WTC11 (cell line): ENCODE measurements around the gene IRF2. TPM values are rescaled to one million over a fixed set of nuclear protein-coding genes. Genes with fewer than 3 reads are reported as not detected.

Experiments used
- CREM ChIP-seq: sonication (generic); formaldehyde crosslinking; IDR thresholded peaks from 2 replicates; pipeline ENCODE4 v1.8.1; 2022; ENCODE audit warnings: mild to moderate bottlenecking, missing genetic modification reagents, moderate library complexity
- E2F1 ChIP-seq: sonication (generic); formaldehyde crosslinking; IDR thresholded peaks from 2 replicates; pipeline ENCODE4 v1.8.0; 2022; ENCODE audit warnings: mild to moderate bottlenecking, missing genetic modification reagents
- E2F4 ChIP-seq: sonication (generic); formaldehyde crosslinking; IDR thresholded peaks from 2 replicates; pipeline ENCODE4 v1.8.1; 2022; ENCODE audit warnings: low read depth, mild to moderate bottlenecking, moderate library complexity, missing genetic modification reagents, borderline replicate concordance
- ELF4 ChIP-seq: sonication (generic); formaldehyde crosslinking; IDR thresholded peaks from 2 replicates; pipeline ENCODE4 v1.8.1; 2022; ENCODE audit warnings: low read depth, mild to moderate bottlenecking, moderate library complexity, missing genetic modification reagents
- ESRRA ChIP-seq: sonication (generic); formaldehyde crosslinking; IDR thresholded peaks from 2 replicates; pipeline ENCODE4 v1.8.1; 2022; ENCODE audit warnings: mild to moderate bottlenecking, missing genetic modification reagents, borderline replicate concordance
- ETV6 ChIP-seq: sonication (generic); formaldehyde crosslinking; IDR thresholded peaks from 2 replicates; pipeline ENCODE4 v1.8.1; 2022; ENCODE audit warnings: mild to moderate bottlenecking, missing genetic modification reagents
- FOXJ3 ChIP-seq: sonication (generic); formaldehyde crosslinking; IDR thresholded peaks from 2 replicates; pipeline ENCODE4 v1.9.0; 2021; ENCODE audit warnings: missing genetic modification reagents, mild to moderate bottlenecking, borderline replicate concordance
- FOXP1 ChIP-seq: sonication (generic); formaldehyde crosslinking; IDR thresholded peaks from 2 replicates; pipeline ENCODE4 v1.8.0; 2022; ENCODE audit warnings: missing genetic modification reagents, mild to moderate bottlenecking, moderate library complexity, borderline replicate concordance
- GRHL2 ChIP-seq: fragments of 250-450 bp; sonication (Bioruptor Pico); IDR thresholded peaks from 2 replicates; pipeline ENCODE4 v1.8.0; 2022; ENCODE audit warnings: mild to moderate bottlenecking, moderate library complexity; ENCODE audit not compliant: insufficient replicate concordance, severe bottlenecking
- HMGXB4 ChIP-seq: sonication (generic); formaldehyde crosslinking; IDR thresholded peaks from 2 replicates; pipeline ENCODE4 v1.8.1; 2023; ENCODE audit warnings: mild to moderate bottlenecking, moderate library complexity, missing genetic modification reagents
- IRF1 ChIP-seq: sonication (generic); formaldehyde crosslinking; IDR thresholded peaks from 2 replicates; pipeline ENCODE4 v1.8.0; 2023; ENCODE audit warnings: missing genetic modification reagents
- MLX ChIP-seq: sonication (generic); formaldehyde crosslinking; IDR thresholded peaks from 2 replicates; pipeline ENCODE4 v1.8.1; 2023; ENCODE audit warnings: mild to moderate bottlenecking, missing genetic modification reagents, moderate library complexity
- MYBL2 ChIP-seq: sonication (generic); formaldehyde crosslinking; IDR thresholded peaks from 2 replicates; pipeline ENCODE4 v1.8.1; 2023; ENCODE audit warnings: mild to moderate bottlenecking, moderate library complexity, missing genetic modification reagents
- NFATC4 ChIP-seq: fragments of 250-450 bp; sonication (Bioruptor Pico); IDR thresholded peaks from 2 replicates; pipeline ENCODE4 v1.9.0; 2021; ENCODE audit warnings: mild to moderate bottlenecking
- NR1H2 ChIP-seq: sonication (generic); formaldehyde crosslinking; IDR thresholded peaks from 2 replicates; pipeline ENCODE4 v1.9.0; 2021; ENCODE audit warnings: mild to moderate bottlenecking, moderate library complexity, missing genetic modification reagents
- NR3C1 ChIP-seq: sonication (generic); formaldehyde crosslinking; conservative IDR thresholded peaks from 2 replicates; pipeline ENCODE4 v1.8.1; 2023; ENCODE audit warnings: low read depth, mild to moderate bottlenecking, missing genetic modification reagents
- OVOL2 ChIP-seq: fragments of 250-450 bp; sonication (Bioruptor Pico); IDR thresholded peaks from 2 replicates; pipeline ENCODE4 v1.9.0; 2021; ENCODE audit warnings: mild to moderate bottlenecking, borderline replicate concordance
- PRRX2 ChIP-seq: fragments of 250-450 bp; sonication (Bioruptor Pico); IDR thresholded peaks from 2 replicates; pipeline ENCODE4 v1.8.0; 2021; ENCODE audit warnings: mild to moderate bottlenecking
- RORB ChIP-seq: fragments of 250-450 bp; sonication (Bioruptor Pico); IDR thresholded peaks from 2 replicates; pipeline ENCODE4 v1.9.0; 2021; ENCODE audit warnings: mild to moderate bottlenecking
- SMAD3 ChIP-seq: sonication (generic); formaldehyde crosslinking; IDR thresholded peaks from 2 replicates; pipeline ENCODE4 v1.8.0; 2022; ENCODE audit warnings: missing genetic modification reagents, mild to moderate bottlenecking, borderline replicate concordance
- SMAD4 ChIP-seq: sonication (generic); formaldehyde crosslinking; IDR thresholded peaks from 2 replicates; pipeline ENCODE4 v1.8.0; 2022; ENCODE audit warnings: mild to moderate bottlenecking, missing genetic modification reagents
- USF2 ChIP-seq: sonication (generic); formaldehyde crosslinking; IDR thresholded peaks from 2 replicates; pipeline ENCODE4 v1.8.1; 2023; ENCODE audit warnings: mild to moderate bottlenecking, missing genetic modification reagents, moderate library complexity
- ZBTB21 ChIP-seq: sonication (generic); formaldehyde crosslinking; IDR thresholded peaks from 2 replicates; pipeline ENCODE4 v1.8.1; 2023; ENCODE audit warnings: mild to moderate bottlenecking, missing genetic modification reagents, borderline replicate concordance
- ZNF121 ChIP-seq: sonication (generic); formaldehyde crosslinking; IDR thresholded peaks from 2 replicates; pipeline ENCODE4 v1.8.0; 2023; ENCODE audit warnings: missing genetic modification reagents
- ZNF138 ChIP-seq: sonication (generic); formaldehyde crosslinking; conservative IDR thresholded peaks from 2 replicates; pipeline ENCODE4 v1.8.1; 2022; ENCODE audit warnings: mild to moderate bottlenecking, moderate library complexity, missing genetic modification reagents
- ZNF219 ChIP-seq: sonication (generic); formaldehyde crosslinking; IDR thresholded peaks from 2 replicates; pipeline ENCODE4 v1.8.0; 2023; ENCODE audit warnings: missing genetic modification reagents, mild to moderate bottlenecking, borderline replicate concordance
- ZNF232 ChIP-seq: sonication (generic); formaldehyde crosslinking; IDR thresholded peaks from 2 replicates; pipeline ENCODE4 v1.8.0; 2022; ENCODE audit warnings: mild to moderate bottlenecking, missing genetic modification reagents
- ZNF317 ChIP-seq: sonication (generic); formaldehyde crosslinking; IDR thresholded peaks from 2 replicates; pipeline ENCODE4 v1.8.1; 2023; ENCODE audit warnings: low read depth, mild to moderate bottlenecking, moderate library complexity, missing genetic modification reagents, borderline replicate concordance
- total RNA-seq: library from RNA; stranded (reverse); gene quantifications from 3 replicates; pipeline ENCODE4 v1.2.3, GENCODE V29; 2021
- TF ChIP-seq, protein P1 (sequence below): sonication (generic); formaldehyde crosslinking; IDR thresholded peaks from 2 replicates; pipeline ENCODE4 v1.8.1; 2022; ENCODE audit warnings: mild to moderate bottlenecking, missing genetic modification reagents, moderate library complexity, borderline replicate concordance
- TF ChIP-seq, protein P2 (sequence below): sonication (generic); formaldehyde crosslinking; IDR thresholded peaks from 2 replicates; pipeline ENCODE4 v1.8.0; 2022; ENCODE audit warnings: mild to moderate bottlenecking, missing genetic modification reagents

Gene IRF2
- total RNA-seq, 1 experiment from 2014 or later: 11.8 TPM

DNA sequence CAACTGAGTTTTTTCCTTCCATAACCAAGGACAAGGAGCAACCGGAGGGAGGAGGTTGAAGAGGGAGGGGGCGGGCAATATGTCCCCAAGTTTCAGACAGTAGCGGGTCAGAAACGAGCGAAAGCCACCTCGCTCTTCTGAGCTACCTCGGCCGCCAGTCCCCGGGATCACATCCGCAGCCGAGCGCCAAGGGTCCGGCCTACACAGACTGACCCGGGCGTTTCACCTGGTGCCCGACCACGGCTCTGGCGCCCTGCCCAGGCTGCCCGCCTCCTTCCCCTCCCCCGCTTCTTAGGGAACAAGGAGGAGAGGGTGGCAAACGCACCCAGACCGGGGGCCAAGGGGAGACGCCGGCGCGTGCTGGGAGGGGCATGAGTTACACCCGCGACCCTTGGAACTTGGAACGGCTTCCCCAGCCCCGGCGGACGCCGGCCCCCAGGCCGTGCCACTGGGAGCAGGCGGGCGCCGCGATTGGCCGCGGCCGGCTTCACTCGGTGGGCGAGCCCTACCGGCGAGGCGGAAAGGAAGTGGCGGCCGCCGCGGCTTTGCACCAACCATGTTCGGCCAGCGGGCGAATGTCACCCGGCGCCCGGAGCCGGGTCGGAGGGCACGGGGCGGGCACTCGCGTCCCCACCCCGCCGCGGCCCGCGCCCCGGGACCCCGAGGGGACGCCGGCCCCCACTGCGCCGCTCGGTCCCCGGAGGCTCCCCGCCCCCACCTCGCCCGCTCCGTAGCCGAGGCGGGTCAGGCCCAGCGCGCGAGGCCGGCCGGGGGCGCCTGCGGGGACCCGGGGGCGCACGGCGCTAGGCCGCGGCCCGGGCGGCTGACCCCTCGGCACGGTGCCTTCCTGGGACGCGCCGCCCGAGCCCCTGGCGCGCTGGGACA lies 1.5 kb downstream of the IRF2 start (continued):
- no peak for TF ChIP-seq USF2 (CRISPR knock-in tag)
- no peak for TF ChIP-seq MYBL2 (CRISPR knock-in tag)
- peak; percentile 22; the same call in 1 of the 2 replicates for TF ChIP-seq ZNF219
- no peak for TF ChIP-seq ZNF138 (CRISPR knock-in tag)
- TF ChIP-seq, protein P1, sequence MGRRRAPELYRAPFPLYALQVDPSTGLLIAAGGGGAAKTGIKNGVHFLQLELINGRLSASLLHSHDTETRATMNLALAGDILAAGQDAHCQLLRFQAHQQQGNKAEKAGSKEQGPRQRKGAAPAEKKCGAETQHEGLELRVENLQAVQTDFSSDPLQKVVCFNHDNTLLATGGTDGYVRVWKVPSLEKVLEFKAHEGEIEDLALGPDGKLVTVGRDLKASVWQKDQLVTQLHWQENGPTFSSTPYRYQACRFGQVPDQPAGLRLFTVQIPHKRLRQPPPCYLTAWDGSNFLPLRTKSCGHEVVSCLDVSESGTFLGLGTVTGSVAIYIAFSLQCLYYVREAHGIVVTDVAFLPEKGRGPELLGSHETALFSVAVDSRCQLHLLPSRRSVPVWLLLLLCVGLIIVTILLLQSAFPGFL (CRISPR knock-in tag): no peak
- TF ChIP-seq ESRRA (CRISPR knock-in tag): peak; percentile 48; the same call in 1 of the 2 replicates
- no peak for TF ChIP-seq E2F4
- TF ChIP-seq ZBTB21 (CRISPR knock-in tag): no peak
- no peak for TF ChIP-seq ETV6
- no peak for TF ChIP-seq IRF1 (CRISPR knock-in tag)
- TF ChIP-seq RORB (CRISPR knock-in tag): no peak
- no peak for TF ChIP-seq SMAD3 (CRISPR knock-in tag)
- TF ChIP-seq MLX: no peak
- TF ChIP-seq CREM (CRISPR knock-in tag): no peak
- no peak for TF ChIP-seq SMAD4 (CRISPR knock-in tag)
- TF ChIP-seq HMGXB4: peak; percentile 42; the same call in 1 of the 2 replicates
- TF ChIP-seq E2F1 (CRISPR knock-in tag): no peak
- no peak for TF ChIP-seq OVOL2 (CRISPR knock-in tag)
- TF ChIP-seq NR1H2: no peak
- no peak for TF ChIP-seq GRHL2
- TF ChIP-seq ZNF232: no peak
- TF ChIP-seq ZNF121: no peak
- no peak for TF ChIP-seq ELF4 (CRISPR knock-in tag)
- TF ChIP-seq FOXJ3: no peak
- TF ChIP-seq, protein P2, sequence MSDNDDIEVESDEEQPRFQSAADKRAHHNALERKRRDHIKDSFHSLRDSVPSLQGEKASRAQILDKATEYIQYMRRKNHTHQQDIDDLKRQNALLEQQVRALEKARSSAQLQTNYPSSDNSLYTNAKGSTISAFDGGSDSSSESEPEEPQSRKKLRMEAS (CRISPR knock-in tag): peak; percentile 39; the same call in 1 of the 2 replicates
- TF ChIP-seq FOXP1: no peak
- TF ChIP-seq NR3C1: no peak
- TF ChIP-seq PRRX2: no peak
- no peak for TF ChIP-seq NFATC4 (CRISPR knock-in tag)
- TF ChIP-seq ZNF317 (CRISPR knock-in tag): no peak
